CD4-positive, alpha-beta T cell treated with Interleukin-2 at 100 ng/mL for 4 hours (primary cell): ENCODE measurements around the gene PGP.
A peak's percentile ranks its signal among the peaks of the same experiment; 100 is the strongest.

ENCODE experiments used
- DNase-seq: peaks from one replicate; pipeline ENCODE4 v3.0.0-alpha.2; 2020; ENCODE audit warnings: low spot score

PGP gene

DNA sequence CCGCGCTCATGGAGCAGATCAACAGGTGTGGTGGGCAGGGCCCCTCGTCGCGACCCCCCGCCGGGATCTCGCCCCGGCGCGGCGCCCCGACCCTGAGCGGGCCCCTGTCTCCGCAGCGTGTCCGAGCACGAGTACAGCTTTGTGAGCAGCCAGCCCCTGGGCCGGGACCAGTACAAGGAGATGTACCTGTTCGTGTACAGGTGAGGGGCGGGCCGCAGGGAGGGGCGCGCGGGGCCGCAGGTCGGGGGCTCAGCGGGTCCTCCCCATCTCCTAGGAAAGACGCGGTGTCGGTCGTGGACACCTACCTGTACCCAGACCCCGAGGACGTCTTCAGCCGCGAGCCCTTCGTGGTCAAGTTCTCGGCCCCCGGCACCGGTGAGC lies 22.5 kb upstream of the PGP start:
- no peak for DNase-seq

- DNase-seq: no peak
Measured at GRCh38 chr16:2236337-2237101, 21.9 kb upstream of the PGP start, which contains the start of gene DNASE1L2. Gene DNASE1L2 (plus strand): TSS chr16:2236444. CDS start chr16:2236817, 373 bp downstream.

- no peak for DNase-seq
Measured at GRCh38 chr16:2235695-2236336, 21.2 kb upstream of the PGP start.

GRCh38 chr16:2235234-2235651 lies 20.6 kb upstream of the PGP start:
- no peak for DNase-seq

- no peak for DNase-seq
Measured at GRCh38 chr16:2234813-2235170, 20.2 kb upstream of the PGP start.

DNA sequence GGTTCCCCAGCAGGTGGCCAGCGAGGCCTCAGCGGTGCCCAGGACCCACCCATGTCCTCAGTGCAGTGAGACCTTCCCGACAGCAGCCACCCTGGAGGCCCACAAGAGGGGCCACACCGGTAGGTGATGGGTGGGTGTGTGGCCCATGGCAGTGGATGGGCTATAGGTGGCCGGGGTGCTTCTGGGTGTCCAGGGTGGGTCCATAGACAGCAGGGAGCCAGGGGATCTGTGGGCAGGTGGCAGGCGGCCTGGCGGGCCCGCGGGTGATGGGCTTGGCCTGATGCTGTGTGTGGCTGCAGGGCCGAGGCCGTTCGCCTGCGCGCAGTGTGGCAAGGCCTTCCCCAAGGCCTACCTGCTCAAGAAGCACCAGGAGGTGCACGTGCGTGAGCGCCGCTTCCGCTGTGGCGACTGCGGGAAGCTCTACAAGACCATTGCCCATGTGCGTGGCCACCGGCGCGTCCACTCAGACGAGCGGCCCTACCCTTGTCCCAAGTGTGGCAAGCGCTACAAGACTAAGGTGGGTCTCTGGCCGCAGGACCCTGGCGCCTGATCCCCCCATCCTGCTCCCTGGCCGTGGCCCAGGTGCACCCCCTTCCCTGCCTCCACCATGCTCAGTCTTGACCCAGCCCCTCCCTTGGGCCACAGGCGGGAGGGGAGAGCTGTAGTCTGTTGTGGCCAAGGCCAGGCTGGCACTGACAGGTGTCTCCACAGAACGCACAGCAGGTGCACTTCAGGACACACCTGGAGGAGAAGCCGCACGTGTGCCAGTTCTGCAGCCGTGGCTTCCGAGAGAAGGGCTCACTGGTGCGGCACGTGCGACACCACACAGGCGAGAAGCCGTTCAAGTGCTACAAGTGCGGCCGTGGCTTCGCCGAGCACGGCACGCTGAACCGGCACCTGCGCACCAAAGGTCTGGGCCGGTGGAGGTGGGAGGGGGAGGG lies 19.5 kb upstream of the PGP start:
- DNase-seq: no peak

DNA sequence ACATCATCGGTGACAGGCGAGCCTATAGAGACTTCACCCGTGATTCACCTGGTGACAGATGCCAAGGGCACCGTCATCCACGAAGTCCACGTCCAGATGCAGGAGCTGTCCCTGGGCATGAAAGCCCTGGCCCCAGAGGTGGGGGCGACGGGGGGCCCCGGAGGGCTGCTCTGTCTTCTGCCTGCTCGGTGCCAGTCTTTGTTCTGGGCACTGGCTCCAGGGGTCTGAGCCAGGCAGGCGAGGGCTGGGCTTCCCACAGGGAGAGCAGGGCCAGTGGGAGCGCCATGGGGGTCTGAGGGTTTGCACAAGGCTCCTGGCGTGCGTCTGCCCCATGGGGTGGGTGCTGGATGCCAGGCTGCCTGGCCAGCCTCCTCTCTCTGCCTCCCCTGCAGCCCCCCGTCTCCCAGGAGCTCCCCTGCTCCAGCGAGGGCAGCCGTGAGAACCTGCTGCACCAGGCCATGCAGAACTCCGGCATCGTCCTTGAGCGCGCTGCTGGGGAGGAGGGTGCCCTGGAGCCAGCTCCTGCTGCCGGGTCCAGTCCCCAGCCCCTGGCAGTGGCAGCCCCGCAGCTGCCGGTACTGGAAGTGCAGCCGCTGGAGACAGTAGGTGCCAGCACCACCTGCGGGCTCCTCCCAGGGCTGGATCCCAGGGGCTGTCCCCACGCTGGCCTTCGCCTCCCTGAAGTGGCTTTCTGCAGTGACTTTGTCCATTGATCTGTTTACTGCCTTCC lies 18.6 kb upstream of the PGP start:
- no peak for DNase-seq

GRCh38 chr16:2232094-2232990 lies 17.7 kb upstream of the PGP start:
- DNase-seq: no peak

GRCh38 chr16:2231016-2231931 lies 16.6 kb upstream of the PGP start:
- no peak for DNase-seq

DNA sequence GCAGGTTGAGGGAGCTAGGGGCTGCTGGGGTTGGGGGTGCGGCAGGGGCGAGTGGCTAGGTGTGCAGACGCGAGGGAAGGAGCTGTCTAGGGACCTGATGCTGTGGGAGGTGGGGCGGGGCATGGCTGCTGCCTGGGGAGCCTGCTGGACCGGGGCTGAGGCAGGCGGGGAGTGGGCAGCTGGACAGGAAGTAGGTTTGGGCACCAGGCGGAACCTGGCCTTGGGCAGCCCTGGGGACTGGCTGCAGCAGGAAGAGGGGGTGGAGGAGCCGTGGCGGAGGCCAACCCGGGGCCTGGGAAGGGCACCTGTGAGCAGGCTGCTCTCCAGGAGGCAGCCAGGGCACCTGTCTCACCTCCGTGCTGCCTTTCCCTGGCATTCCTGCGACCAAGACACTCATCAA lies 15.7 kb upstream of the PGP start:
- no peak for DNase-seq

DNA sequence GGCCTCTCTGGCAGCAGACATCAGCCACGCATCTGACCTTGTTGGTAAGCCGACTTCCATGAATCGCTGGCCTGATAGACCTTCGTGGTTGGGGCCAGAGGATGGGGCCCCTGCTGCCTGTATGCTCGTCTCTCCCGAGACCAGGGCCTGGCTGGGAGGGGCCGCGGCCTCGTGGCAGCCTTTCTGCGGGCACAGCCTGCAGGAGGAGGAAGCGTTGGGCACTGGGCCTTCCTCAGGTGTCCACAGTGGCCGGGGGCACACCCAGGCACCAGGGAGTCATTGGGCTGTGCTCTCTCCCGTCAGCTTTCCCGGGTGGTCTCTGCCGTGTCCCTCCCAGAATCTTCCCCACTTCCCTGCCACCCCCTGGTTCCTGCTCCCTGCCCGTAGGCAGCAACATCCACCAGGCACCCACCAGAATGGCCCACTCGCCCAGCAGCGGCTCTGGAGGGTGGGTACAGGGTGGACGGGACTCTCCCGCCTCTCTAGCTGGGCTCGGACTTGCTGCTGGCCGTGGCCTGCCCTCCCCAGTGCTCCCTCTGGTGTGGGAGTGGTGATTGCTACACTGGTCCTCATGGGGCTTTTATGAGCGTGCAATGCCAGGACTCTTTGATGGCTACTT lies 15.1 kb upstream of the PGP start:
- DNase-seq: no peak

DNA sequence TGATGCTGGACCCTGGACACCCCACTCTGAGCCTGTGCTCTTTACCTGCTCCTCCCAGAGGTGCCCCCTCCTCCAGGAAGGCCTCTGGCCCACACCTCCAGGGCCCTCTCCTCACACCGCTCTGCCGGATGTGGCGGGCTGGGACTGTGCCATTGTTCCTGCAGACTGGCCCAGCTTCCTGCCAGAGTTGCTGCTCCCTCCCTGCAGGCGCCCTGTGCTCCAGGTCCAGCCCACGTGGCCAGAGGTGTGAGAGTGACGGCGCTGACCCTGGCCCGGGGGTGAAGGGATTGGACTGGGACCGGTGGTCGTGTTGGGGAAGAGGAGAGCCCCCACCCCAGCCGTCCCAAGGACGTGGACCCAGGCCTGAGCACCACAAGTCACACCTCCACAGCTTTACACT lies 14.5 kb upstream of the PGP start:
- DNase-seq: no peak

DNA sequence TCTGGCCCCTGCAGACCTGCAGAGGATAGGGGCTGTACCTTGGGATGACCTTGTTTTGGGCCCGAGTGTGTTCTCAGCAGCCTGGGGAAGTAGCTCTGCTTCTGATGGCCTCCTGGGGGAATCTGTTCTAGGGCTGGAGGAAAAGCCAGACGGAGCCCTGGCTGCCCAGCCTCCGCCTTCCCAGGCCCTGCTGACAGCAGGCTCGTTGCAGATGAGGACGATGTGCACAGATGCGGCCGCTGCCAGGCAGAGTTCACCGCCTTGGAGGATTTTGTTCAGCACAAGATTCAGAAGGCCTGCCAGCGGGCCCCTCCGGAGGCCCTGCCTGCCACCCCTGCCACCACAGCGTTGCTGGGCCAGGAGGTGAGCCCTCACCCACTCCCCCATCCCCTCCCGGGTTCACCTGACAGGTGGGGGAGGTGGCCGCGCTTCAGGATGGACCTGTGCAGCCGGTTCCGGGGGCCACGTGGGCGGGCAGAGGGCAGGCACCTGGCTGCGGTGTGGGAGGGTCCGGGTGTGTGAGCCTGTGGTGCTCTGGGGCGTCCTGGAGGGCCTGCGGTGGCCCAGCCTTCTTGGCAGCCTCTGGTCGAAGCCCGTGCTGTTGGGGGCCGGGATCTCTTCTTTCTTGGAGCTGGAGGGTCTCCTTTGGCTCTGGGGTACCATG lies 13.7 kb upstream of the PGP start:
- DNase-seq: no peak

GRCh38 chr16:2226918-2227317 lies 12.3 kb upstream of the PGP start:
- no peak for DNase-seq

DNA sequence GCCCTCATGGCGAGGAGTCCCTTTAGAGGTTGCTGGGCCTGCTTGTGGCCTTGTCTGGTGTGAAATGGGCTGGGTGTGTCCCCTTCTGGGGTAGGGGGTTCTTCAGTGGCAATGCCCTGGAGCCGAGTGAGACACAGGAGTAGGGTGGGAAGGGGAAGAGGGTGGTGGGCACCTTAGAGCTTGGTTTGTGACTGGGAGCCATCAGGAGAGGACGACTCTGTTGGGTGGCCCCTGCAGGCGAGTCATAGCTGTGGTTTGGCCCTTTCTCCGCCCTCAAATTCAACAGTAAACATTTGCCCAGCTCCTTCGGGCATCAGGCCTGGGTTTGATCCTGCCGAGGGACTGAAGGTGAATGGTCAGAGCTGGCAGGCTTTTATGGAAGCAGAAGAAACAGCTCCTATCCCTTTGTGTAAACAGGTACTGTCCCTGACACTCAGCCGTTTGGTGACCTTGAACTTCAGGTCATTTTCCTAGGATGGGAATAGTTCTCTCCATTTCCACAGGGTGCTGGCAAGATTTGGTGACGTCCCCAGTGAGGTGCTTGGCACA lies 11.7 kb upstream of the PGP start:
- DNase-seq: no peak

DNA sequence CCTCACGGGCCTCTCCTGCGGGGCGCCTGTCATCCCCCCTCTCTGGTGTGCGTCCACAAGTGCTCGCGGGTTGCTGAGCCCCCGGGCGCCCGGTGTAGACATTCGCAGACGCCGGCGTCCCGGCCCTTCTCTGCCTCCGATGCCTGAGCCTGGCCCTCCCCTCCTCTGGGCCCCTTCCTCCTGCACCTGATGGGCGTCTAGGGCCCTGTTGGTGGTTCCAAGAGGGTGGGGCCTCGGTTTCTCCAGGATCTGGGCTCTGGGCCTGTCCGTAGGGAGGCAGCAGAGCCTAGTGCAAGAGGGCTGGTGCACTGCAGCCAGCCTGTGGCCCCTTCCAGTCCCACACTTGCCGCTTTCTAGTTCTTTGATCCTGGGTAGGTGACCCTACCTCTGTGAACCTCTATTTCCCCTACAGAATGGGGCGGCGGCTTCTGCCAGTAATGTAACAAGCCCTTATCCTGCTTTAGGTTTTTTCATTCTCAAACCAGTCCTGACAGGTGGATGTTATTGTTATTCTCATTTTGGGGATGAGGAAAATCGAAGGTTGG lies 9.4 kb upstream of the PGP start:
- DNase-seq: peak; percentile 16

- DNase-seq: peak; percentile 99
Measured at GRCh38 chr16:2223221-2223941, 8.7 kb upstream of the PGP start, which contains the start of gene E4F1. Gene E4F1 (plus strand): TSS chr16:2223591. CDS start chr16:2223614, 23 bp downstream.
